ENCODE measurements around the gene HES2. TPM values are rescaled to one million over a fixed set of nuclear protein-coding genes. Genes with fewer than 3 reads are reported as not detected.

Gene HES2
- total and polyA plus RNA-seq, 9 of the 15 experiments (the other 6 are each of a cell fraction or from before 2014, with no cell fraction given) = 0.05 to 0.18 (median 0.07) TPM; not detected in 4

- TF ChIP-seq HNRNPL (IDR thresholded peaks at IDR 0.05; ENCODE audit: low read depth, low read length) (0 out of 2 replicates have a peak, but pooled peaks have one; percentile 44), BRF1 (IDR thresholded peaks at IDR 0.05; ENCODE audit: borderline replicate concordance, extremely low read depth, insufficient read length) (no peak), THAP12 (CRISPR knock-in tag; IDR thresholded peaks at IDR 0.05) (no peak), STAT5A (IDR thresholded peaks at IDR 0.05; ENCODE audit: borderline replicate concordance, low read length) (0 out of 2 replicates have a peak, but pooled peaks have one; percentile 34), MAFF (IDR thresholded peaks at IDR 0.05; ENCODE audit: low read length) (no peak), ZKSCAN3 (CRISPR knock-in tag; IDR thresholded peaks at IDR 0.05) (no peak), ZEB2 (IDR thresholded peaks at IDR 0.05) (peak; percentile 43; the same call in 1 of the 2 replicates), ARID2 (IDR thresholded peaks at IDR 0.05) (no peak), ELK1 (CRISPR knock-in tag; IDR thresholded peaks at IDR 0.05) (no peak), TFAP4 (CRISPR knock-in tag; IDR thresholded peaks at IDR 0.05; ENCODE audit: borderline replicate concordance) (peak; percentile 56; the same call in 1 of the 2 replicates), SMARCA4 (IDR thresholded peaks at IDR 0.05) (peak; percentile 26; the same call in 1 of the 2 replicates), MCM5 (IDR thresholded peaks at IDR 0.05; ENCODE audit: low read depth) (no peak), CREB5 (CRISPR knock-in tag; IDR thresholded peaks at IDR 0.05) (no peak), RBM15 (IDR thresholded peaks at IDR 0.05; ENCODE audit: insufficient read depth, low read length) (no peak)
- TF ChIP-seq, protein P1, sequence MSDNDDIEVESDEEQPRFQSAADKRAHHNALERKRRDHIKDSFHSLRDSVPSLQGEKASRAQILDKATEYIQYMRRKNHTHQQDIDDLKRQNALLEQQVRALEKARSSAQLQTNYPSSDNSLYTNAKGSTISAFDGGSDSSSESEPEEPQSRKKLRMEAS (CRISPR knock-in tag; IDR thresholded peaks at IDR 0.05) = peak; percentile 70
- TF ChIP-seq, protein P2, sequence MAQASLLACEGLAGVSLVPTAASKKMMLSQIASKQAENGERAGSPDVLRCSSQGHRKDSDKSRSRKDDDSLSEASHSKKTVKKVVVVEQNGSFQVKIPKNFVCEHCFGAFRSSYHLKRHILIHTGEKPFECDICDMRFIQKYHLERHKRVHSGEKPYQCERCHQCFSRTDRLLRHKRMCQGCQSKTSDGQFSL (CRISPR knock-in tag; IDR thresholded peaks at IDR 0.05) = peak; percentile 93
- TF ChIP-seq, protein P2 (tag; IDR thresholded peaks at IDR 0.05) = peak in 1 of 2 experiments; percentile 77; a peak in 1 of 4 replicates
- TF ChIP-seq, protein P3, sequence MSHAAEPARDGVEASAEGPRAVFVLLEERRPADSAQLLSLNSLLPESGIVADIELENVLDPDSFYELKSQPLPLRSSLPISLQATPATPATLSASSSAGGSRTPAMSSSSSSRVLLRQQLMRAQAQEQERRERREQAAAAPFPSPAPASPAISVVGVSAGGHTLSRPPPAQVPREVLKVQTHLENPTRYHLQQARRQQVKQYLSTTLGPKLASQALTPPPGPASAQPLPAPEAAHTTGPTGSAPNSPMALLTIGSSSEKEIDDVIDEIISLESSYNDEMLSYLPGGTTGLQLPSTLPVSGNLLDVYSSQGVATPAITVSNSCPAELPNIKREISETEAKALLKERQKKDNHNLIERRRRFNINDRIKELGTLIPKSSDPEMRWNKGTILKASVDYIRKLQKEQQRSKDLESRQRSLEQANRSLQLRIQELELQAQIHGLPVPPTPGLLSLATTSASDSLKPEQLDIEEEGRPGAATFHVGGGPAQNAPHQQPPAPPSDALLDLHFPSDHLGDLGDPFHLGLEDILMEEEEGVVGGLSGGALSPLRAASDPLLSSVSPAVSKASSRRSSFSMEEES (CRISPR knock-in tag; IDR thresholded peaks at IDR 0.05) = no peak
These were observed 6.7 kb upstream of the HES2 start (continued) for GRCh38 chr1:6426277-6426971.

All from K562 (cell line).